Testis (tissue), 2 donors: ENCODE data around the gene TNFAIP8.

Experiments
- POLR2A ChIP-seq: fragments of 450-650 bp; IDR thresholded peaks from one replicate; pipeline ENCODE4 v1.6.1; 2017; ENCODE audit warnings: antibody characterized with exemption, mild to moderate bottlenecking, moderate library complexity
- TF ChIP-seq, protein P1 (sequence below), 3 experiments: fragments of 450-650 bp in 2 of 3; fragments of 200-600 bp in 1 of 3; sonication (generic) in 1 of 3; IDR thresholded peaks; one replicate each; pipeline ENCODE4 v1.5.1; 2016 to 2019; ENCODE audit warnings: antibody characterized with exemption in 3 of 3, mild to moderate bottlenecking in 2 of 3, moderate library complexity in 1 of 3

DNA sequence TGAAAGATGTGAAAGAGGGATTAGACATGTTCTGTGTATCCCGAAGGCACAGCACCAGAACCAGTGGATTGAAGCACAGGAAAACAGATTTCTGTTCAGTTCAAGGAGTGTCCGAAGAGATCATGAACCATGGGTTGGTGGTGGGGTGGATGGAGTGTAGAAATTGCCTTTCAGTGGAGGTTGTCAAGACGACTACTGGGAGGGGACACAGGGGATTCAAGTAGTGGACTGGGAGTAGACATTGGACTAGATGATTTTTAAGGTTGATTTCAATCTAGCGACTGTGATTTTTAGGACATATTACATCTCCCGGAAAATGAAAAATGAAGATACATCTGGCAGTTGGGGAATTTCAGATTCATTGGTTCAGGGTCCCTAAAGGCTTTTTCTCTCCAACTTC, 35.9 kb upstream of the TNFAIP8 start:
- TF ChIP-seq, protein P1, sequence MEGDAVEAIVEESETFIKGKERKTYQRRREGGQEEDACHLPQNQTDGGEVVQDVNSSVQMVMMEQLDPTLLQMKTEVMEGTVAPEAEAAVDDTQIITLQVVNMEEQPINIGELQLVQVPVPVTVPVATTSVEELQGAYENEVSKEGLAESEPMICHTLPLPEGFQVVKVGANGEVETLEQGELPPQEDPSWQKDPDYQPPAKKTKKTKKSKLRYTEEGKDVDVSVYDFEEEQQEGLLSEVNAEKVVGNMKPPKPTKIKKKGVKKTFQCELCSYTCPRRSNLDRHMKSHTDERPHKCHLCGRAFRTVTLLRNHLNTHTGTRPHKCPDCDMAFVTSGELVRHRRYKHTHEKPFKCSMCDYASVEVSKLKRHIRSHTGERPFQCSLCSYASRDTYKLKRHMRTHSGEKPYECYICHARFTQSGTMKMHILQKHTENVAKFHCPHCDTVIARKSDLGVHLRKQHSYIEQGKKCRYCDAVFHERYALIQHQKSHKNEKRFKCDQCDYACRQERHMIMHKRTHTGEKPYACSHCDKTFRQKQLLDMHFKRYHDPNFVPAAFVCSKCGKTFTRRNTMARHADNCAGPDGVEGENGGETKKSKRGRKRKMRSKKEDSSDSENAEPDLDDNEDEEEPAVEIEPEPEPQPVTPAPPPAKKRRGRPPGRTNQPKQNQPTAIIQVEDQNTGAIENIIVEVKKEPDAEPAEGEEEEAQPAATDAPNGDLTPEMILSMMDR (IDR thresholded peaks at IDR 0.05), result no peak
- no peak for TF ChIP-seq POLR2A
